Measurements from ENCODE around the gene GNB2.

GRCh38 chr7:100667331-100668068, 6.0 kb upstream of the GNB2 start:
- no peak for TF ChIP-seq SREBF2 (IDR thresholded peaks at IDR 0.05)
- no peak for TF ChIP-seq EP300 (IDR thresholded peaks at IDR 0.05)
- TF ChIP-seq, protein P1, sequence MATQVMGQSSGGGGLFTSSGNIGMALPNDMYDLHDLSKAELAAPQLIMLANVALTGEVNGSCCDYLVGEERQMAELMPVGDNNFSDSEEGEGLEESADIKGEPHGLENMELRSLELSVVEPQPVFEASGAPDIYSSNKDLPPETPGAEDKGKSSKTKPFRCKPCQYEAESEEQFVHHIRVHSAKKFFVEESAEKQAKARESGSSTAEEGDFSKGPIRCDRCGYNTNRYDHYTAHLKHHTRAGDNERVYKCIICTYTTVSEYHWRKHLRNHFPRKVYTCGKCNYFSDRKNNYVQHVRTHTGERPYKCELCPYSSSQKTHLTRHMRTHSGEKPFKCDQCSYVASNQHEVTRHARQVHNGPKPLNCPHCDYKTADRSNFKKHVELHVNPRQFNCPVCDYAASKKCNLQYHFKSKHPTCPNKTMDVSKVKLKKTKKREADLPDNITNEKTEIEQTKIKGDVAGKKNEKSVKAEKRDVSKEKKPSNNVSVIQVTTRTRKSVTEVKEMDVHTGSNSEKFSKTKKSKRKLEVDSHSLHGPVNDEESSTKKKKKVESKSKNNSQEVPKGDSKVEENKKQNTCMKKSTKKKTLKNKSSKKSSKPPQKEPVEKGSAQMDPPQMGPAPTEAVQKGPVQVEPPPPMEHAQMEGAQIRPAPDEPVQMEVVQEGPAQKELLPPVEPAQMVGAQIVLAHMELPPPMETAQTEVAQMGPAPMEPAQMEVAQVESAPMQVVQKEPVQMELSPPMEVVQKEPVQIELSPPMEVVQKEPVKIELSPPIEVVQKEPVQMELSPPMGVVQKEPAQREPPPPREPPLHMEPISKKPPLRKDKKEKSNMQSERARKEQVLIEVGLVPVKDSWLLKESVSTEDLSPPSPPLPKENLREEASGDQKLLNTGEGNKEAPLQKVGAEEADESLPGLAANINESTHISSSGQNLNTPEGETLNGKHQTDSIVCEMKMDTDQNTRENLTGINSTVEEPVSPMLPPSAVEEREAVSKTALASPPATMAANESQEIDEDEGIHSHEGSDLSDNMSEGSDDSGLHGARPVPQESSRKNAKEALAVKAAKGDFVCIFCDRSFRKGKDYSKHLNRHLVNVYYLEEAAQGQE (IDR thresholded peaks at IDR 0.05) = no peak
- no peak for TF ChIP-seq FOSL2 (IDR thresholded peaks at IDR 0.05)
- no peak for TF ChIP-seq FOSL2 (CRISPR knock-in tag; IDR thresholded peaks at IDR 0.05)
